ENCODE data around the gene CAMK2N1.

- no peak for TF ChIP-seq REST (IDR thresholded peaks at IDR 0.05; ENCODE audit: unreplicated experiment)
- no peak for TF ChIP-seq CTCF (conservative IDR thresholded peaks at IDR 0.05; ENCODE audit: low read depth in 2 of 2)
- no peak for TF ChIP-seq POLR2AphosphoS5 (IDR thresholded peaks at IDR 0.05; ENCODE audit: low read depth)
- no peak for TF ChIP-seq STAT1 (IDR thresholded peaks at IDR 0.05; ENCODE audit: unreplicated experiment)
- no peak for TF ChIP-seq EZH2 (IDR thresholded peaks at IDR 0.05; ENCODE audit: low read depth, unreplicated experiment)
- TF ChIP-seq NANOG (IDR thresholded peaks at IDR 0.05; ENCODE audit: borderline replicate concordance): no peak
- TF ChIP-seq JUNB (IDR thresholded peaks at IDR 0.05; ENCODE audit: unreplicated experiment): no peak
- no peak for TF ChIP-seq ZNF331 (CRISPR knock-in tag; IDR thresholded peaks at IDR 0.05; ENCODE audit: low read depth)
- no peak for TF ChIP-seq ZNF114 (CRISPR knock-in tag; IDR thresholded peaks at IDR 0.05)
- no peak for TF ChIP-seq ETS1 (IDR thresholded peaks at IDR 0.05)
- no peak for TF ChIP-seq CREB1 (CRISPR knock-in tag; IDR thresholded peaks at IDR 0.05; ENCODE audit: low read depth)
- no peak for TF ChIP-seq EZH2phosphoT487 (IDR thresholded peaks at IDR 0.05; ENCODE audit: unreplicated experiment)
Observed at GRCh38 chr1:20481643-20482498, 4.1 kb downstream of the CAMK2N1 start.

All from GM23338 (cell line).